IMR-90 (cell line): ENCODE data around the gene PITX1. TPM values are rescaled to one million over a fixed set of nuclear protein-coding genes. Genes with fewer than 3 reads are reported as not detected.

Source experiments
- ATAC-seq: fragments of 200-7000 bp; cut with Tn5 transposase; 2 replicates; pipeline ENCODE4 v1.9.1; 2020; ENCODE audit warnings: low read depth, mild to moderate bottlenecking, moderate library complexity
- BruUV-seq: library from RNA; stranded (reverse); fragments of 400-500 nt; replicated peaks from 2 replicates; lab custom pipeline; 2021; lab: Mats Ljungman, UMichigan
- CTCF ChIA-PET: fragments of 300-600 bp; formaldehyde crosslinking; extraction: SDS; loops from one replicate; lab custom pipeline; 2021; ENCODE audit warnings: antibody characterized with exemption; lab: Yijun Ruan, JAX
- POLR2A ChIA-PET: fragments of 300-600 bp; sonication (Branson Sonifier 250); formaldehyde crosslinking; loops from one replicate; lab custom pipeline; 2022; ENCODE audit warnings: antibody characterized with exemption; ENCODE audit not compliant: unreplicated experiment; lab: Charles Lee
- DNase-seq: peaks from one replicate; pipeline ENCODE4 v3.0.0; 2013
- H2AFZ ChIP-seq: replicated peaks from 2 replicates; pipeline ENCODE3; 2013; ENCODE audit warnings: low read length, mild to moderate bottlenecking; ENCODE audit not compliant: poor library complexity
- H2AK5ac ChIP-seq: 2 replicates; pipeline ENCODE4 v1.6.1; 2013; ENCODE audit warnings: low read depth, low read length, inconsistent platforms
- H2AK9ac ChIP-seq: replicated peaks from 2 replicates; pipeline ENCODE3; 2013; ENCODE audit warnings: mild to moderate bottlenecking, low read depth, low read length, moderate library complexity; ENCODE audit not compliant: poor library complexity
- H2BK120ac ChIP-seq: 2 replicates; pipeline ENCODE4 v1.6.1; 2013; ENCODE audit warnings: low read depth, low read length, inconsistent platforms
- H2BK15ac ChIP-seq: 3 replicates; pipeline ENCODE4 v1.6.1; 2013; ENCODE audit warnings: low read depth, low read length, inconsistent platforms
- H2BK20ac ChIP-seq: 2 replicates; pipeline ENCODE4 v1.6.1; 2013; ENCODE audit warnings: low read depth, mild to moderate bottlenecking, inconsistent platforms, low read length, moderate library complexity
- H2BK5ac ChIP-seq: 2 replicates; pipeline ENCODE4 v1.6.1; 2013; ENCODE audit warnings: mild to moderate bottlenecking, low read depth, low read length, inconsistent platforms; ENCODE audit not compliant: poor library complexity, severe bottlenecking
- H3K14ac ChIP-seq: replicated peaks from 2 replicates; pipeline ENCODE4 v1.6.1; 2013; ENCODE audit warnings: low read depth, low read length, inconsistent platforms
- H3K18ac ChIP-seq: 2 replicates; pipeline ENCODE4 v1.6.1; 2013; ENCODE audit warnings: low read depth, low read length, control low read depth
- H3K23ac ChIP-seq: 2 replicates; pipeline ENCODE4 v1.6.1; 2013; ENCODE audit warnings: low read depth, low read length, inconsistent platforms
- H3K27ac ChIP-seq: 2 replicates; pipeline ENCODE4 v1.5.1; 2013; ENCODE audit warnings: mild to moderate bottlenecking, control low read depth, low read length; ENCODE audit not compliant: insufficient read depth
- H3K27me3 ChIP-seq: 2 replicates; pipeline ENCODE4 v1.6.1; 2013; ENCODE audit warnings: low read length; ENCODE audit not compliant: control insufficient read depth, insufficient read depth
- H3K36me3 ChIP-seq: 2 replicates; pipeline ENCODE4 v1.6.1; 2013; ENCODE audit warnings: low read length, mixed read lengths; ENCODE audit not compliant: control insufficient read depth, insufficient read depth
- H3K4ac ChIP-seq: 2 replicates; pipeline ENCODE4 v1.6.1; 2013; ENCODE audit warnings: low read depth, low read length, inconsistent platforms
- H3K4me1 ChIP-seq: 2 replicates; pipeline ENCODE4 v1.6.1; 2013; ENCODE audit warnings: low read length, mixed read lengths; ENCODE audit not compliant: control insufficient read depth, insufficient read depth
- H3K4me2 ChIP-seq: 2 replicates; pipeline ENCODE4 v1.6.1; 2013; ENCODE audit warnings: low read depth, mild to moderate bottlenecking, control low read depth, low read length, moderate library complexity
- H3K4me3 ChIP-seq: 2 replicates; pipeline ENCODE4 v1.5.1; 2013; ENCODE audit warnings: low read depth, mild to moderate bottlenecking, control low read depth, low read length, moderate library complexity; ENCODE audit not compliant: insufficient read depth
- H3K56ac ChIP-seq: 2 replicates; pipeline ENCODE4 v1.6.1; 2013; ENCODE audit warnings: low read length, inconsistent platforms; ENCODE audit not compliant: insufficient read depth; ENCODE audit errors: extremely low read depth
- H3K79me1 ChIP-seq, 2 experiments: 2 replicates each; pipeline ENCODE4 v1.6.1; 2013; ENCODE audit warnings: low read length in 2 of 2, inconsistent platforms in 1 of 2, low read depth in 1 of 2
- H3K9ac ChIP-seq: 2 replicates; pipeline ENCODE4 v1.6.1; 2013; ENCODE audit warnings: low read depth, low read length, control low read depth
- H3K9me1 ChIP-seq: 2 replicates; pipeline ENCODE4 v1.6.1; 2013; ENCODE audit warnings: low read length, inconsistent platforms; ENCODE audit not compliant: insufficient read depth
- H3K9me3 ChIP-seq: 2 replicates; pipeline ENCODE4 v1.6.1; 2013; ENCODE audit warnings: low read length; ENCODE audit not compliant: control insufficient read depth, insufficient read depth
- H4K20me1 ChIP-seq: 2 replicates; pipeline ENCODE4 v1.6.1; 2013; ENCODE audit warnings: low read length, inconsistent platforms; ENCODE audit not compliant: insufficient read depth
- H4K5ac ChIP-seq: 2 replicates; pipeline ENCODE4 v1.6.1; 2013; ENCODE audit warnings: mild to moderate bottlenecking, low read depth, low read length, control low read depth
- H4K8ac ChIP-seq, 2 experiments: 2 replicates each; pipeline ENCODE4 v1.6.1; 2013; ENCODE audit warnings: low read depth in 2 of 2, low read length in 2 of 2, control low read depth in 1 of 2, inconsistent platforms in 1 of 2
- H4K91ac ChIP-seq: 2 replicates; pipeline ENCODE4 v1.6.1; 2013; ENCODE audit warnings: low read depth, low read length, inconsistent platforms; ENCODE audit not compliant: insufficient read depth
- ELK1 ChIP-seq: fragments of 150-350 bp; IDR thresholded peaks from 2 replicates; pipeline ENCODE4 v1.6.1; 2016; ENCODE audit warnings: low read depth, mild to moderate bottlenecking, low read length, moderate library complexity, borderline replicate concordance
- POLR2A ChIP-seq: IDR thresholded peaks from 2 replicates; pipeline ENCODE4 v1.6.1; 2012; ENCODE audit warnings: mild to moderate bottlenecking, low read depth, low read length
- SMC3 ChIP-seq: fragments of 150-350 bp; IDR thresholded peaks from 2 replicates; pipeline ENCODE4 v1.6.1; 2016; ENCODE audit warnings: low read depth, mild to moderate bottlenecking, antibody characterized with exemption, low read length, moderate library complexity
- USF2 ChIP-seq: fragments of 150-350 bp; IDR thresholded peaks from 2 replicates; pipeline ENCODE4 v1.6.1; 2017; ENCODE audit warnings: mild to moderate bottlenecking, antibody characterized with exemption, low read length, low read depth
- WGBS, 2 experiments: methylation state at CpG; one replicate each; pipeline versions ENCODE4 v1.1.5 to v1.1.7; 2013; ENCODE audit warnings: missing lambda C conversion rate in 2 of 2; ENCODE audit not compliant: insufficient read length in 1 of 2; ENCODE audit errors: extremely low coverage in 2 of 2; 5-methylcytosine and 5-hydroxymethylcytosine counted together
- dilution Hi-C: fragments of 300-500 bp; cut with HindIII; formaldehyde crosslinking; loops from one replicate; pipeline ENCODE4 v1.14.3; 2018; ENCODE audit warnings: low sequenced_read_pairs; ENCODE audit not compliant: unreplicated experiment
- in situ Hi-C: fragments of 300-500 bp; cut with MboI; formaldehyde crosslinking; loops from 3 replicates; pipeline ENCODE4 v1.14.3; 2019; ENCODE audit warnings: low sequenced_read_pairs, inconsistent platforms, mixed read lengths
- intact Hi-C: fragments of 100-400 bp; cut with micrococcal nuclease; formaldehyde crosslinking; loops from 2 replicates; pipeline ENCODE4 v1.10.0; 2022
- polyA plus RNA-seq, 3 experiments: library from polyadenylated mRNA; depleted of rRNA; stranded (reverse); fragments of >200 nt; gene quantifications; 2 replicates each; pipeline ENCODE4 v1.2.3, GENCODE V29; 2012; ENCODE audit warnings: low replicate concordance in 1 of 3
- total RNA-seq: library from RNA; depleted of rRNA; stranded (reverse); fragments of >200 nt; gene quantifications from 2 replicates; pipeline ENCODE4 v1.2.3, GENCODE V29; 2012

The PITX1 gene
- total and polyA plus RNA-seq, 2 of the 4 experiments (the other 2 are of a cell fraction) = 10.4 to 29.8 TPM

- Histone ChIP-seq H3K4me3 (no peak overlapping the region), H3K9me1 (peaks cover 9% of the 10 kb centered on the region; the same call in 1 of the 2 replicates), H3K9ac (no peak overlapping the region), H2BK20ac (no peak overlapping the region), H3K9me3 (no peaks in the 10 kb centered on the region), H3K23ac (no peak overlapping the region), H3K4me2 (no peak overlapping the region), H2AK5ac (no peak overlapping the region), H3K56ac (no peak overlapping the region), H3K27me3 (no peaks in the 10 kb centered on the region), H3K36me3 (peaks cover 4% of the 10 kb centered on the region; the same call in 1 of the 2 replicates), H3K4ac (no peak overlapping the region), H3K18ac (no peak overlapping the region), H3K4me1 (peaks cover 7% of the 10 kb centered on the region; the same call in 1 of the 2 replicates), H2BK120ac (no peak overlapping the region), H4K91ac (no peak overlapping the region), H3K14ac (no peak overlapping the region), H2BK15ac (no peak overlapping the region), H2AFZ (no peak overlapping the region), H3K79me1 (no peaks in the 10 kb centered on the region), H2AK9ac (no peak overlapping the region), H3K27ac (no peak overlapping the region), H4K20me1 (peaks cover 6% of the 10 kb centered on the region), H4K5ac (no peak overlapping the region), H2BK5ac (no peak overlapping the region), H4K8ac (no peak overlapping the region)
- dilution Hi-C loops = no loop called here
- ChIA-PET CTCF (no interaction called here), POLR2A (no interaction called here)
- TF ChIP-seq POLR2A = no peak
- no peak for TF ChIP-seq ELK1
- TF ChIP-seq SMC3 = no peak
- TF ChIP-seq USF2 = no peak
- 69% methylated on average over 3 of the region's 5 CpGs; no CpG with 5 or more reads in 1 of the 2 experiments for WGBS, 2 experiments
- intact Hi-C loops = no loop called here
- DNase-seq (no peak), ATAC-seq (no peak)
- in situ Hi-C loops = loop anchor here (10.0 kb wide), 1 partner anchor 322 kb away; no protein-coding TSS in a partner anchor
- no TSS peak for BruUV-seq
These were observed 21.1 kb downstream of the PITX1 start for GRCh38 chr5:135012951-135013391.
